IPS-18a (cell line): Measurements from ENCODE around the gene TMCC3.
A peak's percentile ranks its signal among the peaks of the same experiment; 100 is the strongest.

ENCODE experiments used
- H3K27ac ChIP-seq: one replicate; pipeline ENCODE4 v1.5.1; 2013; ENCODE audit warnings: low read length
- H3K27me3 ChIP-seq: one replicate; pipeline ENCODE4 v1.6.1; 2013; ENCODE audit warnings: mild to moderate bottlenecking, low read length; ENCODE audit not compliant: control insufficient read depth, insufficient read depth
- H3K36me3 ChIP-seq: one replicate; pipeline ENCODE4 v1.6.1; 2013; ENCODE audit warnings: low read depth, low read length; ENCODE audit not compliant: control insufficient read depth
- H3K4me1 ChIP-seq: one replicate; pipeline ENCODE4 v1.6.1; 2013; ENCODE audit warnings: low read depth, low read length; ENCODE audit not compliant: control insufficient read depth
- H3K4me3 ChIP-seq: one replicate; pipeline ENCODE4 v1.5.1; 2013; ENCODE audit warnings: low read length
- H3K9ac ChIP-seq: one replicate; pipeline ENCODE4 v1.6.1; 2013; ENCODE audit warnings: mild to moderate bottlenecking, low read length, moderate library complexity
- H3K9me3 ChIP-seq: one replicate; pipeline ENCODE4 v1.6.1; 2013; ENCODE audit warnings: low read depth, low read length; ENCODE audit not compliant: control insufficient read depth

TMCC3 gene

GRCh38 chr12:94575024-94575423, 75.3 kb downstream of the TMCC3 start:
- no peaks in the 10 kb centered on the region for H3K4me1 ChIP-seq
- H3K9me3 ChIP-seq, result no peaks in the 10 kb centered on the region
- no peaks in the 10 kb centered on the region for H3K27me3 ChIP-seq
- H3K36me3 ChIP-seq, result no peaks in the 10 kb centered on the region
- no peak overlapping the region for H3K4me3 ChIP-seq
- no peak overlapping the region for H3K9ac ChIP-seq
- no peak overlapping the region for H3K27ac ChIP-seq

GRCh38 chr12:94571556-94571955, 78.8 kb downstream of the TMCC3 start:
- Histone ChIP-seq H3K9ac (no peak overlapping the region), H3K4me3 (no peak overlapping the region), H3K4me1 (no peaks in the 10 kb centered on the region), H3K9me3 (no peaks in the 10 kb centered on the region), H3K27ac (no peak overlapping the region), H3K27me3 (no peaks in the 10 kb centered on the region), H3K36me3 (no peaks in the 10 kb centered on the region)

- Histone ChIP-seq H3K27me3 (no peaks in the 10 kb centered on the region), H3K36me3 (no peaks in the 10 kb centered on the region), H3K4me3 (no peak overlapping the region), H3K9me3 (no peaks in the 10 kb centered on the region), H3K4me1 (no peaks in the 10 kb centered on the region), H3K27ac (no peak overlapping the region), H3K9ac (no peak overlapping the region)
Measured at GRCh38 chr12:94570161-94570560, 80.2 kb downstream of the TMCC3 start.

- Histone ChIP-seq H3K4me1 (no peaks in the 10 kb centered on the region), H3K9ac (no peak overlapping the region), H3K27ac (no peak overlapping the region), H3K36me3 (no peaks in the 10 kb centered on the region), H3K4me3 (no peak overlapping the region), H3K9me3 (no peaks in the 10 kb centered on the region), H3K27me3 (no peaks in the 10 kb centered on the region)
Measured at GRCh38 chr12:94567761-94568160, 82.6 kb downstream of the TMCC3 start.

- H3K27me3 ChIP-seq, result no peaks in the 10 kb centered on the region
- H3K4me3 ChIP-seq, result no peak overlapping the region
- peaks cover under 1% of the 10 kb centered on the region for H3K4me1 ChIP-seq
- H3K9ac ChIP-seq, result no peak overlapping the region
- no peaks in the 10 kb centered on the region for H3K9me3 ChIP-seq
- H3K36me3 ChIP-seq, result no peaks in the 10 kb centered on the region
- no peak overlapping the region for H3K27ac ChIP-seq
Measured at GRCh38 chr12:94566345-94566744, 84.0 kb downstream of the TMCC3 start.

- no peak overlapping the region for H3K27ac ChIP-seq
- no peak overlapping the region for H3K4me3 ChIP-seq
- H3K4me1 ChIP-seq, result peaks cover 7% of the 10 kb centered on the region
- H3K36me3 ChIP-seq, result no peaks in the 10 kb centered on the region
- H3K9ac ChIP-seq, result no peak overlapping the region
- H3K27me3 ChIP-seq, result no peaks in the 10 kb centered on the region
- H3K9me3 ChIP-seq, result no peaks in the 10 kb centered on the region
Measured at GRCh38 chr12:94565683-94566082, 84.7 kb downstream of the TMCC3 start.

DNA sequence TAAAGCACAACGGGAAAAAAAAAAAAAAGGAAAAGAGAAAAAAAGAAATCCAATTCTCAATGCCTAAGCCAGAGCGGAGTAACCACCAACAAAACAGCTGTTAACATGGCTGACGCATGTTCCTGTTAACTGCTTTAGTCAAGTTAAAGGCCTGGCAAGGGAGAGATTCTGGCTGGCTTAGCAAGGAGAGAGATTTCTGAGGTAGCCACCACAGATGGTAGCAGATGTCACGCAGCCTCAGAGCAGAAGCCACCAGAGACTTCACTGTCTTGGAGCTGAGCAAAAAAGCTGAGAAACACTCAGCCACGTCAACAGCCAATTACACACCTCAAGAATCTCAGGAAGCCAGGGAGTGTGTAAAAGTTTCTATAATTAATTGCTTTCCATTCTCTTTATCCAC, 87.1 kb downstream of the TMCC3 start:
- no peak overlapping the region for H3K9ac ChIP-seq

DNA sequence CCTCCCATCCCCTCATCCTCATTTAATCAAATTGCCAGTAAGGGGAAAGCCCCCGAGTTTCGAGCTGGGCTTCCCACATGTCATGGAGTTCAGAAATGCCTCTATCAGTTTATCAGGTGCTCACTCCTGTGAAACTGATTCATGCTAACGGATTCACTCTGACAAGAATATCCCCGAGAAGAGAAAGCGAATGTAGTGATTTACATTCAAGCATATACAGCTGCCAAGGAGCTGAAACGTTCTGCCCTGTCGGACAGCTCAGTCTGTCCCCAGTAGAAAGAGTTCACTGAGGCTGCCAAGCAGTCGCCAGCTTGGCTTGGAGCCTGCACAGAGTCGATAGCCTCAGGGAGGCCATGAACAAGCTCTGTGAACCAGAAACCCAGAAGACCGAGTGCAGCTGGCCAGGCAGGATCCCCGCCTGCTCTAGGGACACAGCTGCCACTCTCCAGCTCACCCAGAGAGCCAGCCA, 88.4 kb downstream of the TMCC3 start:
- no peaks in the 10 kb centered on the region for H3K27me3 ChIP-seq
- no peak overlapping the region for H3K4me3 ChIP-seq
- H3K36me3 ChIP-seq, result no peaks in the 10 kb centered on the region
- peaks cover 14% of the 10 kb centered on the region for H3K4me1 ChIP-seq
- no peaks in the 10 kb centered on the region for H3K9me3 ChIP-seq
- no peak overlapping the region for H3K27ac ChIP-seq
- no peak overlapping the region for H3K9ac ChIP-seq

More for the DNA sequence above, 87.1 kb downstream of the TMCC3 start:
- H3K27me3 ChIP-seq, result no peaks in the 10 kb centered on the region
- no peak overlapping the region for H3K4me3 ChIP-seq
- H3K4me1 ChIP-seq, result peaks cover 14% of the 10 kb centered on the region
- H3K36me3 ChIP-seq, result no peaks in the 10 kb centered on the region
- H3K9me3 ChIP-seq, result no peaks in the 10 kb centered on the region
- no peak overlapping the region for H3K27ac ChIP-seq

- H3K4me1 ChIP-seq, result peaks cover 14% of the 10 kb centered on the region
- no peaks in the 10 kb centered on the region for H3K27me3 ChIP-seq
- peak overlapping the region; percentile 25 for H3K4me3 ChIP-seq
- H3K9ac ChIP-seq, result no peak overlapping the region
- no peaks in the 10 kb centered on the region for H3K36me3 ChIP-seq
- no peaks in the 10 kb centered on the region for H3K9me3 ChIP-seq
- H3K27ac ChIP-seq, result no peak overlapping the region
Measured at GRCh38 chr12:94560431-94561221, 89.7 kb downstream of the TMCC3 start.

DNA sequence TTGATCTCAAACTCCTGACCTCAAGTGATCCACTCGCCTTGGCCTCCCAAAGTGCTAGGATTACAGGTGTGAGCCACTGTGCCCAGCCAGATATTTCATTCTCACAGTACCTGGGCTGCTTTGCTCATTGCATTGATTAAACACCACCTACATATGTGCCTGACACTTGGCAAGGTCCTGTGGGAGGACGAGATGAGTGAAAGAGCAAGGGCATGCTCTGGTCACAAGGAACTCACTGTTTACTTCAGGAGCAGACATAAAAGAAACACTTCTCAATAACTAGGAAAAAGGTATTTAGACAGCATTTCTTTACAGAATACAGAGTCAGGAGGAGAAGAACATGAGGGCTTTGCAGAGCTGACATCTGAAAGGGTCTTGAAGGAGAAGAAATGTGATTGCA, 91.7 kb downstream of the TMCC3 start:
- Histone ChIP-seq H3K4me1 (peaks cover 14% of the 10 kb centered on the region), H3K9ac (no peak overlapping the region), H3K9me3 (no peaks in the 10 kb centered on the region), H3K27me3 (no peaks in the 10 kb centered on the region), H3K36me3 (no peaks in the 10 kb centered on the region), H3K27ac (no peak overlapping the region), H3K4me3 (no peak overlapping the region)

DNA sequence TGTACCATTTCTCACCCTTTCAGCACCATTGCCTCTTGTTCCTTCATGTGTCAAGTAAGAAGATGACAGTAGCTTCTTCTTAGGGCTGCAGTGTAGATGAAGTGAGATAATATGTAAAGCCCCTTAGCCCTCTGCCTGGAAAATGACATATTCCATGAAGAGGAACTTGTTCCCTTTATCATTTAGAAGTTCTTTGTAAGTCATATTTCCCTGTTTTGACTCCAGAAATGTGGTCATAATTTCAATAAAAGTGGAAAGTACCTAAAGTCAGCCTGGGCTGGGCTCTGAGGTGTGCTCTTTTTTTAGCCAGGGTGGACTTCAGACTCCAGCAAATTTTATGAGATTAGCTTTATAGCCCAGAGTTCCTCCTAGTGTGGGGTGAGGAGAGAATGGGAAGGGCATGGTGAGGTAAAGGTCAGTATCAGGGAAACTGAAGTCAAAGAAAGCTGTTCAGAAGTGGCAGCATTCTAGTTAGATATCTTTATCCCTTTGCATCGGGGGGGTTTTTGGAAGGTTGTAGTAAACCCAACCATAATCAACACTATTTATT, 92.5 kb downstream of the TMCC3 start:
- H3K4me1 ChIP-seq, result peaks cover 14% of the 10 kb centered on the region
- H3K9me3 ChIP-seq, result no peaks in the 10 kb centered on the region
- no peaks in the 10 kb centered on the region for H3K36me3 ChIP-seq
- no peaks in the 10 kb centered on the region for H3K27me3 ChIP-seq
- no peak overlapping the region for H3K27ac ChIP-seq
- H3K9ac ChIP-seq, result no peak overlapping the region
- no peak overlapping the region for H3K4me3 ChIP-seq

DNA sequence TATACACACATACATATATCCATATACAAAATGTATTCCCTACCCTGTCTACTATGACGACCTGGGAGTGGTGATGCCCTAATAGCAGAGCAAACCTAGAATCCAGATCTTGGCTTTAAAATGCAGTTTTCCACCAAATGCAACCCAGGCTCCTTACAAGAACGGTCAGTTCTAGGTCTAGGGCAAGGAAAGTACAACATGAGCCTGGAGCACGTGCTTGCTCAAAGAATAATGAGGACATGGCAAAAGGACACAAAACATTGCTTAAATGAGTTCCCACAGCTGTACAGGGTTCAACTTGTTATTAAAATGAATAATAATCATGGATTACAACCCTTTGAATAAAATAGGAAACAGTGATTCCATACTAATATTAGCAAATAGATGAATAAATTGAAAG, 94.7 kb downstream of the TMCC3 start:
- Histone ChIP-seq H3K27me3 (no peaks in the 10 kb centered on the region), H3K9ac (no peak overlapping the region), H3K4me3 (no peak overlapping the region), H3K4me1 (peaks cover 6% of the 10 kb centered on the region), H3K27ac (no peak overlapping the region), H3K9me3 (no peaks in the 10 kb centered on the region), H3K36me3 (no peaks in the 10 kb centered on the region)
